GM23338 (cell line): ENCODE data around the gene ARHGEF19. TPM values are rescaled to one million over a fixed set of nuclear protein-coding genes. Genes with fewer than 3 reads are reported as not detected.

ENCODE experiments used
- ATAC-seq: fragments of 200-7000 bp; cut with Tn5 transposase; 3 replicates; pipeline ENCODE4 v1.9.1; 2020
- DNase-seq: peaks from one replicate; pipeline ENCODE4 v3.0.0-alpha.2; 2015; ENCODE audit warnings: low spot score
- H2AFZ ChIP-seq: fragments of 200-600 bp; sonication (generic); 2 replicates; pipeline ENCODE4 v1.8.0; 2016; ENCODE audit warnings: antibody characterized with exemption, mild to moderate bottlenecking, moderate library complexity
- H3F3A ChIP-seq: fragments of 200-600 bp; sonication (generic); replicated peaks from 2 replicates; pipeline ENCODE4 v1.8.0; 2017; ENCODE audit warnings: antibody characterized with exemption, mixed run types, low read depth
- H3K27ac ChIP-seq: fragments of 200-600 bp; sonication (generic); 2 replicates; pipeline ENCODE4 v1.6.1; 2016; ENCODE audit warnings: low read depth
- H3K27me3 ChIP-seq: fragments of 200-600 bp; sonication (generic); 2 replicates; pipeline ENCODE4 v1.8.0; 2016; ENCODE audit warnings: mild to moderate bottlenecking, mixed run types, moderate library complexity; ENCODE audit not compliant: insufficient read depth
- H3K36me3 ChIP-seq: fragments of 200-600 bp; sonication (generic); 2 replicates; pipeline ENCODE4 v1.8.0; 2016; ENCODE audit warnings: mild to moderate bottlenecking; ENCODE audit not compliant: insufficient read depth
- H3K4me1 ChIP-seq: fragments of 200-600 bp; sonication (generic); 2 replicates; pipeline ENCODE4 v1.8.0; 2016; ENCODE audit warnings: mild to moderate bottlenecking, moderate library complexity; ENCODE audit not compliant: insufficient read depth
- H3K4me2 ChIP-seq: fragments of 200-600 bp; sonication (generic); 2 replicates; pipeline ENCODE4 v1.7.1; 2017; ENCODE audit warnings: mixed run types
- H3K4me3 ChIP-seq: fragments of 200-600 bp; sonication (generic); 2 replicates; pipeline ENCODE4 v1.6.1; 2016; ENCODE audit warnings: mixed run types
- H3K79me2 ChIP-seq: fragments of 200-600 bp; sonication (generic); replicated peaks from 2 replicates; pipeline ENCODE4 v1.8.0; 2017; ENCODE audit warnings: mild to moderate bottlenecking; ENCODE audit not compliant: insufficient read depth
- H3K9me2 ChIP-seq: fragments of 200-600 bp; sonication (generic); 2 replicates; pipeline ENCODE4 v1.8.0; 2017; ENCODE audit not compliant: insufficient read depth
- H4K20me1 ChIP-seq: fragments of 200-600 bp; sonication (generic); replicated peaks from 2 replicates; pipeline ENCODE4 v1.8.0; 2017; ENCODE audit warnings: mild to moderate bottlenecking; ENCODE audit not compliant: insufficient read depth
- H3K27ac Mint-ChIP-seq: 2 replicates; pipeline ENCODE4 v1.8.0; 2020; ENCODE audit warnings: inconsistent platforms, mild to moderate bottlenecking, moderate library complexity, mixed read lengths
- H3K27me3 Mint-ChIP-seq: 3 replicates; pipeline ENCODE4 v1.8.0; 2022; ENCODE audit warnings: low read depth, mild to moderate bottlenecking, moderate library complexity, mixed read lengths, inconsistent platforms; ENCODE audit not compliant: insufficient read depth, poor library complexity
- H3K36me3 Mint-ChIP-seq: 3 replicates; pipeline ENCODE4 v1.8.0; 2021; ENCODE audit warnings: low read depth, mild to moderate bottlenecking, inconsistent platforms, moderate library complexity, mixed read lengths
- H3K4me1 Mint-ChIP-seq: 3 replicates; pipeline ENCODE4 v1.8.0; 2020; ENCODE audit warnings: mild to moderate bottlenecking, inconsistent platforms, mixed read lengths
- H3K4me3 Mint-ChIP-seq: 3 replicates; pipeline ENCODE4 v1.8.0; 2021; ENCODE audit warnings: moderate library complexity, mild to moderate bottlenecking, inconsistent platforms, mixed read lengths
- H3K9me3 Mint-ChIP-seq: 3 replicates; pipeline ENCODE4 v1.8.0; 2020; ENCODE audit warnings: moderate library complexity, mild to moderate bottlenecking, inconsistent platforms, mixed read lengths
- CREB1 ChIP-seq: fragments of 250-450 bp; sonication (Bioruptor Pico); IDR thresholded peaks from 2 replicates; pipeline ENCODE4 v1.5.0; 2020; ENCODE audit warnings: low read depth, mild to moderate bottlenecking, moderate library complexity
- CTCF ChIP-seq, 2 experiments: fragments of 200-600 bp in 1 of 2; sonication (generic) in 1 of 2; conservative IDR thresholded peaks; 2 replicates each; pipeline versions ENCODE4 v1.5.1 to v1.6.1; 2016 to 2017; ENCODE audit warnings: antibody characterized with exemption in 2 of 2, low read depth in 2 of 2, mild to moderate bottlenecking in 2 of 2, moderate library complexity in 1 of 2
- ETS1 ChIP-seq: IDR thresholded peaks from 2 replicates; pipeline ENCODE4 v1.6.1; 2016; ENCODE audit warnings: antibody characterized with exemption
- EZH2 ChIP-seq: fragments of 200-600 bp; sonication (generic); IDR thresholded peaks from one replicate; pipeline ENCODE4 v1.8.0; 2017; ENCODE audit warnings: antibody characterized with exemption, mild to moderate bottlenecking, low read depth; ENCODE audit not compliant: unreplicated experiment
- EZH2phosphoT487 ChIP-seq: fragments of 200-600 bp; sonication (generic); IDR thresholded peaks from one replicate; pipeline ENCODE4 v1.8.1; 2018; ENCODE audit warnings: antibody characterized with exemption; ENCODE audit not compliant: unreplicated experiment
- JUNB ChIP-seq: IDR thresholded peaks from one replicate; pipeline ENCODE4 v1.6.1; 2016; ENCODE audit warnings: antibody characterized with exemption; ENCODE audit not compliant: unreplicated experiment
- NANOG ChIP-seq: IDR thresholded peaks from 2 replicates; pipeline ENCODE4 v1.6.1; 2016; ENCODE audit warnings: antibody characterized with exemption, borderline replicate concordance
- POLR2AphosphoS5 ChIP-seq: IDR thresholded peaks from 2 replicates; pipeline ENCODE4 v1.6.1; 2016; ENCODE audit warnings: antibody characterized with exemption, low read depth
- REST ChIP-seq: IDR thresholded peaks from one replicate; pipeline ENCODE4 v1.6.1; 2018; ENCODE audit warnings: antibody characterized with exemption; ENCODE audit not compliant: unreplicated experiment
- STAT1 ChIP-seq: IDR thresholded peaks from one replicate; pipeline ENCODE4 v1.6.1; 2016; ENCODE audit warnings: antibody characterized with exemption; ENCODE audit not compliant: unreplicated experiment
- ZNF114 ChIP-seq: fragments of 250-450 bp; sonication (Bioruptor Pico); IDR thresholded peaks from 2 replicates; pipeline ENCODE4 v1.5.0; 2020; ENCODE audit warnings: mild to moderate bottlenecking, moderate library complexity
- ZNF462 ChIP-seq: fragments of 250-450 bp; sonication (Bioruptor Pico); IDR thresholded peaks from 2 replicates; pipeline ENCODE4 v1.5.0; 2020; ENCODE audit warnings: mild to moderate bottlenecking, moderate library complexity
- polyA plus RNA-seq: library from polyadenylated mRNA; unstranded; fragments of >200 nt; fragmentation: Nextera tagmentation; extraction: Ambion mirVana; gene quantifications from 2 replicates; pipeline ENCODE4 v1.2.1, GENCODE V29; 2016
- total RNA-seq: library from RNA; depleted of rRNA; stranded (reverse); fragments of >200 nt; shearing (Covaris generic); gene quantifications from 2 replicates; pipeline ENCODE4 v1.2.3, GENCODE V29; 2014

ARHGEF19 gene
- total and polyA plus RNA-seq, 2 experiments from 2014 or later = 19.5 to 46.4 TPM

- TF ChIP-seq EZH2 = no peak
- no peak for TF ChIP-seq NANOG
- TF ChIP-seq CREB1 (CRISPR knock-in tag) = no peak
Observed at GRCh38 chr1:16199157-16199501, 13.3 kb downstream of the ARHGEF19 start (continued).

GRCh38 chr1:16198444-16199156 lies 13.9 kb downstream of the ARHGEF19 start:
- Histone ChIP-seq H2AFZ (no peak overlapping the region), H3K4me3 (no peak overlapping the region), H3K79me2 (no peaks in the 10 kb centered on the region), H3K4me2 (no peak overlapping the region), H3F3A (no peaks in the 10 kb centered on the region), H3K4me1 (no peaks in the 10 kb centered on the region), H3K9me2 (no peaks in the 10 kb centered on the region), H3K27me3 (no peaks in the 10 kb centered on the region), H4K20me1 (no peaks in the 10 kb centered on the region), H3K27ac (no peak overlapping the region), H3K36me3 (peaks cover 3% of the 10 kb centered on the region; the same call in 1 of the 2 replicates)
- Mint-ChIP-seq H3K4me1 (no peaks in the 10 kb centered on the region; the same call in 2 of the 3 replicates), H3K36me3 (peaks cover 49% of the 10 kb centered on the region), H3K27me3 (no peaks in the 10 kb centered on the region), H3K9me3 (no peaks in the 10 kb centered on the region; the same call in 2 of the 3 replicates), H3K27ac (no peak overlapping the region; the same call in 1 of the 2 replicates), H3K4me3 (no peak overlapping the region; the same call in 2 of the 3 replicates)
- no peak for DNase-seq
- no peak for ATAC-seq
- TF ChIP-seq EZH2phosphoT487 (no peak), JUNB (no peak), STAT1 (no peak), NANOG (no peak), CREB1 (CRISPR knock-in tag) (no peak), REST (no peak), ZNF114 (CRISPR knock-in tag) (no peak), CTCF (conservative IDR thresholded peaks at IDR 0.05; ENCODE audit: low read depth in 2 of 2) (no peak), ETS1 (no peak), POLR2AphosphoS5 (no peak), ZNF462 (no peak), EZH2 (no peak)
